Activated effector memory CD4-positive, alpha-beta T cell treated with Interleukin-2 at 50 U/mL for 16 hours (primary cell): ENCODE measurements around the gene EFHD1.
"Not testable (repeated sequence)": the region's sequence is repeated elsewhere in the genome, so short reads cannot be mapped to it uniquely, and the experiment has no call there.

ENCODE experiments used
- DNase-seq: peaks from one replicate; pipeline ENCODE4 v3.0.0-alpha.2; 2020

EFHD1 gene

DNA sequence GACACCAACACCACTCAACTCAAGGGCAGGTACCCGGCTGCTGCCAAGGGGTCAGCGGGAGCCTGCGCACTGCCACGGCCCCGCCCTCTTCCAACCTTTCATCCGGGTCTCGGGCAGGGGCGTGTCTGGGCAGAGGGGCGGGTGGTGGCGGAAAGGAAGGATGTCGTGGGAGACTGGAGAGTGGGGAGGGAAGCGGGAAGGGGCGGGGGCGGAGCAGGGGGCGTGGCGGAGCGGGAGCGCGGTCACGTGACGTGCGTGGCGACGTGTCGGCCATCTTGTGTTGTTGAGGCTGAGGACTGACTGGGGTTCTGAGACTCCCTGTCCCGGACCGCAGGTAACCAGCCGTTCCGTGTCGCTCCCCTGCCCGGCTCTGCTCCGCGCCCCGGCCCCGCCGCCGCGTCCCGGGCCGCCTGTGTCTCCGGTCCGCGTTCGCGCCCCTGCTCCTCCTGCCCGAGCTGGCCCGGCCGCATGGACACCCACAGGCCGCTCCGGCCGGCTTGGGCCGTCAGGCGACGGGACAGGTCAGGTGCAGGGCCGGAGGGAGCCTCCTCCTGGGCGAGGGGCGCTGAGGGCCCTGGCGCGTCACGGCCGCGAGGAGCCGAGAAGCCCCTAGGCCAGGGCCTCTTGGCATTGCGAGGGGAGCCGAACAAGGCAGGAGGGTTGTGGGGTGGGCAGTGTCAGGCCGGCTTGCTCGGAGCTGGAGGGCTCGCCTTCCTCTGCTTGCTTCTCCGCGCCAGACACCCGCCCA lies 63.8 kb downstream of the EFHD1 start, which contains the start of gene GIGYF2:
GIGYF2 (plus strand) TSS at position 273 of the 748 bp plus-strand sequence. CDS start 37,867 bp downstream, outside the sequence.
- peak; percentile 90 for DNase-seq

- DNase-seq, result no peak
These were observed 64.4 kb downstream of the EFHD1 start for GRCh38 chr2:232697807-232698110.

- DNase-seq, result no peak
These were observed 65.2 kb downstream of the EFHD1 start for GRCh38 chr2:232698556-232699091.

DNA sequence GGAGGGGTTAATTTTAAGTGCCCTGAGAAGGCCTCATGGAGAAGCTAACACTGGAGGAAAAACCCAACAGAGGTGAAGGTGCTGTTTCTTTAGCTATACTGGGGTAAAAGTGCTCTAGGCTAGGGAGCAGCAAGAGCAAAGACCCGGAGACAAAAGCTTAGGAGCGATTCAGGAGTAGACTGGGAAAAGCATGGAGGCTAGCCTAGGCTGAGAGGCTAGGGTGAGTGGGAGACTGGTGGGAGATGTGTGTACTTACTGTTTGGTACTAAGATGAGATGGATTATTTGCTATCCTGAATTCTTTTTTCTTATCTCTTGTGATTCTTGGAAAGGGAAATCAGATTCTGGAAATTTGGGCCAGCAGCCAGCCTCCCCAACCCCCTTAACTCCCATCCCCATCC lies 65.7 kb downstream of the EFHD1 start:
- no peak for DNase-seq

GRCh38 chr2:232700154-232700553 lies 66.8 kb downstream of the EFHD1 start:
- DNase-seq, result no peak

DNA sequence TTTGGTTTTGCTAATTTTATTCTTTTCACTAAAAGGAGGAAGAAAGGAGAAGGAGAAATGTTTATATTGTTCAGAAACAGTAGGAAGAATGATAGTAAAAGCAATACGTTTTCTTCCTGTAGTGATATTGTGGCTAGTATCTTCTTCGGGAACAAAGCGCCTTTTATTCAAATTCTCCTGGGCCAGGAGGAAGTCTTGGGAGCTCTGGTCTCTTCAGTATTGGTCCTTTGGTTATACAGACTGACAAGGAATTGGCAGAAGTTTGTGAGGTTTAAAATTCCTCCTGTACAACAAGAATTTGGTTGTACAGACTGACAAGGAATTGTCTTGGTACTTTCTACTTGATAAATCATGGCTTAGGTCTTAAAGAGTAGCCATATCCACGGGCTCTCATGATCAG lies 73.7 kb downstream of the EFHD1 start:
- DNase-seq, result no peak

DNA sequence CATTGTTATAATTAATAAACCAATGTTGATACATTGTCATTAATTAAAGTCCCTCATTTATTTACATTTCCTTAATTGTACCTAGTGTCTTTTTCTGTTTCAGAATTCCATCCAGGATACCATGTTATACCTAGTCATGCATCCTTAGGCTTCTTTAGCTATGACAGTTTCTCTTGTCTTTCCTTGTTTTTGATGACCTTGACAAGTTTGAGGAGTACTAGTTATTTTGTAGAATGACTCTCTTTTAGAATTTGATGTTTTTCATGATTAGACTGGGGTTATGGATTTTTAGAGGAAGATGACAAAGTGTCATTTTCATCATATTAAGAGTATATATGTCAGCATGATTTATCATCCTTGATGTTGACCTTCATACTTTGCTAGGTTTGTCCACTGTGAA lies 80.1 kb downstream of the EFHD1 start:
- no peak for DNase-seq

- no peak for DNase-seq
These were observed 81.6 kb downstream of the EFHD1 start for GRCh38 chr2:232714969-232715368.

DNA sequence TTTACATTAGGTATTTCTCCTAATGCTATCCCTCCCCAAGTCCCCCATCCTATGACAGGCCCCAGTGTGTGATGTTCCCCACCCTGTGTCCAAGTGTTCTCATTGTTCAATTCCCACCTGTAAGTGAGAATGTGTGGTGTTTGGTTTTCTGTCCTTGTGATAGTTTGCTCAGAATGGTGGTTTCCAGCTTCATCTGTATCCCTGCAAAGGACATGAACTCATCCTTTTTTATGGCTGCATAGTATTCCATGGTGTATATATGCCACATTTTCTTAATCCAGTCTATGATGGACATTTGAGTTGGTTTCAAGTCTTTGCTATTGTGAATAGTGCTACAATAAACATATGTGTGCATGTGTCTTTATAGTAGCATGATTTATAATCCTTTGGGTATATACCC lies 86.7 kb downstream of the EFHD1 start:
- DNase-seq, result not testable (repeated sequence)

DNA sequence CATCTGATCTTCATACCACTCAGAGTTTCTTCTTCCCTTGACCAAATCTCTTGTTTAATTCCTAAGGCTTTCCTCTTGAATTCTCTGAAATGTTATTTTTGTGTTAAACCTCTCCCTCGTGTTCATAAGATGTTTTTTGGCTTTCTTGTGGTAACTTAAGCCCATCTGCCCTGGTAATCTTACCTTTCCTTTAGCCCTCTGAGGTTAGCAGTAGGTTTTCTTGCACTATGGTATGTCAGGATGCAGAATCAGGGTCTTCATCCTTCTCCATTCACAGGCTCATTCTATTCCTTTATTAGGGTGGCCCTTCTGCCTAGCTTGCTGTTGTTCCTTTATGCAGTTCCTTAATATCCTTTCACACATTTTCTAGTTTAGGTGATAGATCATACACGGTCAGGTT lies 87.9 kb downstream of the EFHD1 start:
- no peak for DNase-seq

DNA sequence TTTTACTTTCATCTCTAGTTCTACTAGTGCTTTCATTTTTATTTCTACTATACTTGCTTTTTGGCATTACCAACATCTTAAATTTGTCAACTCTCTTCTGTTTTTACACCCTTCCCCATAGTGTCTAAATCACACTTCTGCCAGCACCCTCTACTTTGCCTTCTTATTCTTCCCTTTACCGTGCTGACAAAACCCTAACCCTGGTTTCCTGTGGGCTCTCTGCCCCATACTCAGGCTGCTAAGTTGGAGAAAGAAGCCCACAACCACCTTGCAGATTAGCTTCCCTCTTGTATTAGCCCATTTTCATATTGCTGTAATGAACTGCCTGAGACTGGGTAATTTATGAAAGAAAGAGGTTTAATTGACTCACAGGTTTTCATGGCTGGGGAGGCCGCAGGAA lies 88.5 kb downstream of the EFHD1 start:
- no peak for DNase-seq

DNA sequence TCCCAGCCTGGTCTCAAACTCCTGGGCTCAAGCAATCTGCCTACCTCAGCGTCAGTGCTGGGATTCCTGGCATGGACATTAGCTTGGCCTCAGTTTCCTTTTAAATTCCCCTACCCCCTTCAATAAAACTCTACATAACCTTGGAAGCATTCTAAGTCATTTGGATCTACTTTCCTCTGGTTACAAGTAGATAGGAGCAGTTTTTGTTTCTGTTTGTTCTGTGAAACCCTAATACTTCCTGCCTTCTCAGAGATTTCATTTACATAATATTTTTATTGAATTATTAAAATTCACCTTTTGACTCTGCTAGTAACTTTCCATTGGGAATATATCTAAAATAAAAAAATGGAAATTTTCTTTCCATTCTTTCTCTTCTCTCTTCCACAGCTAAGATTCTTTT lies 89.6 kb downstream of the EFHD1 start:
- DNase-seq, result no peak

DNA sequence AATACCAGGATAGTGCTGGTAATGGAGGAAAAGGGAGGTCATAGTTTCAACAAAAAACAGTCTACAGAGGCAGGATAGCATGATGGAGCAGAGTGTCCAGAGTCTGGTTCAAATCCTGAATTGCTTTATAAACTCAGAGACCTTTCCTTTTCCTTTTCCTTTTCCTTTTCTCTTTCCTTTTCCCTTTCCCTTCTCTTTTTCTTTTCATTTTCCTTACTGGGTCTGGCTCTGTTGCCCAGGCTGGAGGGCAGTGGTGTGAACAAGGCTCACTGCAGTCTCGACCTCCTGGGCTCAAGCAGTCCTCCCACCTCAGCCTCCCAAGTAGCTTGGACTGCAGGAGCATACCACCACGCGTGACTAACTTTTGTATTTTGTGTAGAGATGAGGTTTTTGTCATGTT lies 95.4 kb downstream of the EFHD1 start:
- DNase-seq, result no peak

GRCh38 chr2:232731470-232731869 lies 98.1 kb downstream of the EFHD1 start:
- DNase-seq, result no peak
